Measurements from ENCODE around the gene CDCA4. TPM values are rescaled to one million over a fixed set of nuclear protein-coding genes. Genes with fewer than 3 reads are reported as not detected.
A peak's percentile ranks its signal among the peaks of the same experiment; 100 is the strongest.

Gene CDCA4
- total RNA-seq, 1 donor, result 41.1 TPM

DNA sequence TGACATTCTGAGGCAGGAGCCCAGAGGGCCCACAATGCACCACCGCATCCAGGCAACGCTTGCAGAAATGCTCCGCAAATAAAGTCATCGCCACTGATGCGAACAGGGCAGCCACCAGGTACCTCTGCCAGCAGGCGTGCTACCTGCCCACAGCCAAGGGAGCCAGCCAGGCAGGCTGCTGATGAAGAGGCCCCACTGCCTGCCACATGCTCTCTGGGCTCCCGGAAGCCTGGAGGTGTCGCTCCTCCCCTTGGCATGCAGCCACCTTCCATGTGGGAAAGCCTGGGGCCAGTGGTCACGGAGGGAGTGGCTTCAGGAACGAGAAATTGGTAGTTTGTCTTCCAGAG lies 29.6 kb upstream of the CDCA4 start:
- DNase-seq (ENCODE audit: low read depth), result no peak
- TF ChIP-seq, protein P1, sequence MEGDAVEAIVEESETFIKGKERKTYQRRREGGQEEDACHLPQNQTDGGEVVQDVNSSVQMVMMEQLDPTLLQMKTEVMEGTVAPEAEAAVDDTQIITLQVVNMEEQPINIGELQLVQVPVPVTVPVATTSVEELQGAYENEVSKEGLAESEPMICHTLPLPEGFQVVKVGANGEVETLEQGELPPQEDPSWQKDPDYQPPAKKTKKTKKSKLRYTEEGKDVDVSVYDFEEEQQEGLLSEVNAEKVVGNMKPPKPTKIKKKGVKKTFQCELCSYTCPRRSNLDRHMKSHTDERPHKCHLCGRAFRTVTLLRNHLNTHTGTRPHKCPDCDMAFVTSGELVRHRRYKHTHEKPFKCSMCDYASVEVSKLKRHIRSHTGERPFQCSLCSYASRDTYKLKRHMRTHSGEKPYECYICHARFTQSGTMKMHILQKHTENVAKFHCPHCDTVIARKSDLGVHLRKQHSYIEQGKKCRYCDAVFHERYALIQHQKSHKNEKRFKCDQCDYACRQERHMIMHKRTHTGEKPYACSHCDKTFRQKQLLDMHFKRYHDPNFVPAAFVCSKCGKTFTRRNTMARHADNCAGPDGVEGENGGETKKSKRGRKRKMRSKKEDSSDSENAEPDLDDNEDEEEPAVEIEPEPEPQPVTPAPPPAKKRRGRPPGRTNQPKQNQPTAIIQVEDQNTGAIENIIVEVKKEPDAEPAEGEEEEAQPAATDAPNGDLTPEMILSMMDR (IDR thresholded peaks at IDR 0.05; ENCODE audit: insufficient read depth, low read length), result no peak
- no peak overlapping the region for H3K4me3 ChIP-seq (ENCODE audit: low read depth, low read length)

DNA sequence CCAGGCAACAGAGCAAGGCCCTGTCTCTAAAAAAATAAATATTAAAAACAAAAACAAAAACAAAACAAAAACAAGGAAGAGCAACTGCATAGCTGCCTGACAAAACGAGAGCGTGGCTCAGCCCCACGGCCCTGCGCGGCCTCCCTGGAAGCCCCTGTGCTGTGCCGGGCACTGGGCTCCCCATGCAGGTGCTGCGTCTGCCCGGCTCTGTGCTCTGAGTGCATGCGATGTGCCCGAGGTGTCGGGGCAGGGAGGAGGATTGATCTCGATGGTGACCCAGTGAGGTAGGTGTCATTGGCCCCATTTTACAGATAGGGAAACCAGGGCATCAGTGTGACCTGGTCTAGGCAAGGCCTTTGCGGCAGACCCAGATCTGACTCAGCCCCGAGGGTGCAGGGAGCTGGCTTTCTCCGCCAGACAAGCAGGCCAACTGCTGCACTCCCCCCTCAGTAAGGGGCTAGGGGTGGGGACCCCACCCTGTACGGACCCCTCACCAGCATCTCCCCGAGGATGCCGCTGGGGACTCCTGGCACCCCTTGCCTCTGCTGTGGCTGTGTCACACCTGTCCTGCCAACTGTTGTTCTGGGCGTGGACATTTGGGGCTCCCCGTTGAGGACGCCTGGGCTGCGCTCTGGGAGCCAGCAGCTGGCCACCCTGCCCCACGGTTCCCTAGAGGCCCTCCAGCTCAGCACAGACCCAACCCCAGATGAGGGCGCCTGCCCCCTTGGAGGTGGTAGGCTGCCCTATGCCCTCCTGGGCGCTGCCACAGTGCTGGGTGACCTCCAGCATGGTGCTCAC lies 29.1 kb upstream of the CDCA4 start:
- H3K4me3 ChIP-seq (ENCODE audit: low read depth, low read length), result no peak overlapping the region

DNA sequence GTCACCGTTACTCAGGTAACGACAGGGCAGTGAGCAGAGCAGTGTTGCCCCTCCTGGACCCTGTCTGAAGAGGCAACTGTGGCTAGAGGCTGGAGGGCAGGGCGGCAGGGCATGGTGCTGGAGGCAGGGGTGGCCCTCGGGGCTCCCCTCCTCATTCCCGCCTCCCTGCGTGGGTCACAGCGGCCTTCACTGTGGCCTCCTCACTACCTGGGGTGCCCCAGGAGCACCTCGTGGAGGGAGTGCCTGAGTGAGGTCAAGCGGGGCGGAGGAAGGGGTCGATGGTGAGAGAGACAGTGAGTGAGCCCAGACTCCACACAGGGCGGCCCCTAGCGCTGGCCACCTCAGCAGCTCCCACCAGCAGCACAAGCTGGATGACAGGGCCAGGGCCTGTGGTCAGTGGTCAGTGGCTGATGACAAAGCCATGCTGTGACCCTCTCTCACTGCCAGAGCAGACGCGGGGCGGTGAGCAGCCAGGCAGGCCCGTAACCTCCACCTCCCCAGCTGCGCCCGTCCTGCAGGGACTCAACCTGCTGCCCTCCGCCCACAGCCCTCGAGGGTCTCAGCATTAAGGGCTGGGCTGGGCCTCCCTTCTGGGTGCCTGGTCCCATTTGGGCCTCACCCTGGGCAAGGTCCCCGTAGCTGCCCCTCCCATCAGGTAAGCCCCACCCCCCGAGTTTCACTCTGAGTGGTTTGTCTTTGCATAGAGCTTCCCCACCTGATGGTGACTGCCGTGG lies 26.6 kb upstream of the CDCA4 start:
- TF ChIP-seq, protein P1 (IDR thresholded peaks at IDR 0.05; ENCODE audit: insufficient read depth, low read length), result no peak
- no peak for DNase-seq (ENCODE audit: low read depth)

More for the DNA sequence above, 29.1 kb upstream of the CDCA4 start:
- TF ChIP-seq, protein P1 (IDR thresholded peaks at IDR 0.05; ENCODE audit: insufficient read depth, low read length), result no peak
- no peak for DNase-seq (ENCODE audit: low read depth)

DNA sequence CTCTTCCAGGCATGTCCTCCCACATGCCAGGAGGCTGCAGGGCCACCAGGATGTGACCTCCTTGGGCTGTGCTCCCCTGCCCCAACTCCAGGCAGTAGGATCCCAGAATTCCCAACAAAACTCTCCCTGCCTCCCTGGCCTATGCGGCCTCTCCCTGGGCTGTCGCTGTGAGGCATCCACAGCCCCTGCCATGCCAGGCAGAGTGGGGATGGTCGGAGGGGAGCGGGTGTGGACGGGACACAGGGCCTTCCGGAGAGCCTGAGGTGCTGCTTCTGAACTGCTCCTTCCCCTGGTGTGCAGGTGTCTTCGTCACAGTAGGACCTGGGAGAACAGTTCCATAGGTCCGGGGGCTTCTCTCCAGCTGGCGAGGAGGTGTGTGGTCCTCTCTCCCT lies 26.0 kb upstream of the CDCA4 start:
- TF ChIP-seq, protein P1 (IDR thresholded peaks at IDR 0.05; ENCODE audit: insufficient read depth, low read length), result no peak
- no peak overlapping the region for H3K4me3 ChIP-seq (ENCODE audit: low read depth, low read length)
- no peak for DNase-seq (ENCODE audit: low read depth)

More for the DNA sequence above, 26.6 kb upstream of the CDCA4 start:
- no peak overlapping the region for H3K4me3 ChIP-seq (ENCODE audit: low read depth, low read length)

DNA sequence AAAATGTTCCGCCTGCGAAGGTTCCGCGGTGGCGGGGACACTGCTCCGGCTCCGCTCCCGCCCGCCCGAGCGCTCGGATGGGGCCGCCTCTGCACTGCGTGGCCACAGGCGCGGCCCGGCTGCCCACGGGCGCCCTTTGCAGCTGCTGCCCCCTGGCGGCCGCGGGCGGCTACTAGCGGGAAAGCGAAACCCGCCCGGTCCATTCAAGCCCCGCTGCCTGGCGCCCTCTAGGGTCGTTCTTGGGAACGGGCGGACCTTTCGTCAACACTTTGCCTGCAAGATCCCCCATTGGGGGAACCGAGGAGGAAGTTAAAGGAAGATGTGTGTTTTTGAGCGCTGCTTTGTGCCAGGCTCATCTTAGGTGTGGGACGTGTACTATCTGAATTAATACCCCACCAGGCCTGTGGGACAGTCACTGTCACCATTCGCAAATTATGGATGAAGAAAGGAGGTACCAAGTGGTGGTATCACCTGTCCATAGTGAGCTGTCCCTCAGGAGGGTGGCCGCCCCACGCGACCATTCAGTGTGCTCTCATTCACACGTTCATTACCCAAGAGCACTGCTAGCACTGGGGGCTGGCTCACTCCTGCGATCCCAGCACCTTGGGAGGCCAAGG lies 24.9 kb upstream of the CDCA4 start:
- TF ChIP-seq, protein P1 (IDR thresholded peaks at IDR 0.05; ENCODE audit: insufficient read depth, low read length), result peak; percentile 98
- DNase-seq (ENCODE audit: low read depth), result peak; percentile 80
- H3K4me3 ChIP-seq (ENCODE audit: low read depth, low read length), result peak overlapping the region; percentile 18

DNA sequence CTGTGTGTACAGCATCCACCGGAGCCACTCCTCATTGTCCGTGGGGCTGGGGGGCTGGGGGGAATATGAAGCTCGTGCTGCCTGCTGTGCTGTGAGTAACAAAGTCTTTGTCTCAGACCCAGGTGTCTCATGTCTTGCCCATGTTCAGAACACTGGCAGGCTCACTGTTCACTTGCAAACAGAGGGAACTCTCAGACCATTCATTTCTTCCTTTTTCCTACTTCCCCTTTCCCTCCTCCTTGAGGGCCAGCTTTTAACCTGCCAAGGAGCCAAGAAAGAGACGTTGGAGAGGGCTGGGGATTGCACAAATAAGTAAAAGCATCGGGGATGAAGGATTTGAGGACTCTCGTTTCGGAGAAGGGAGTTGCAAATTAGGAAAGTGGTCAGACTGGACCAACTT lies 22.8 kb upstream of the CDCA4 start:
- no peak for DNase-seq (ENCODE audit: low read depth)
- TF ChIP-seq, protein P1 (IDR thresholded peaks at IDR 0.05; ENCODE audit: insufficient read depth, low read length), result no peak
- H3K4me3 ChIP-seq (ENCODE audit: low read depth, low read length), result no peak overlapping the region
